Measurements from ENCODE around the gene URGCP. TPM values are rescaled to one million over a fixed set of nuclear protein-coding genes. Genes with fewer than 3 reads are reported as not detected.
"Not testable (repeated sequence)": the region's sequence is repeated elsewhere in the genome, so short reads cannot be mapped to it uniquely, and the experiment has no call there.

Gene URGCP
- total RNA-seq, 2 donors from 2014 or later = 16.4 to 26.3 TPM

DNA sequence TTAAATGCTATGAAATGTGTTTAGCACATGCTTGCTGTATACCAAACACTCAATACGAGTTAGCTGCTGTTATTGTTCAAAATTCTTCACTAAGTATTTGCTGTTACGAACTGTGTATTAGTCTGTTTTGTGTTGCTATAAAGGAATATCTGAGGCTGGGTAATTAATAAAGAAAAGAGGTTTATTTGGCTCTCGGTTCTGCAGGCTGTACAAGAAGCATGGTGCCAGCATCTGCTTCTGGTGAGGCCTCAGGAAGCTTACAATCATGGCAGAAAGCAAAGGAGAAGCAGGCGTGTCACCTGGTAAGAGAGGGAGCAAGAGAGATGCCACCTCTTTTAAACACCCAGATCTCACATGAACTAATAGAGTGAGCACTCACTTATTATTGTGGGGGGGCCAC, 21.4 kb upstream of the URGCP start:
- H3K27ac Mint-ChIP-seq = peak overlapping the region in 1 of 2 donors; percentile 86
- peaks cover 0 to 8% of the 10 kb centered on the region in 2 donors for H3K9me3 Mint-ChIP-seq
- no peak for ATAC-seq
- peaks cover 12 to 22% of the 10 kb centered on the region in 2 donors for H3K36me3 Mint-ChIP-seq
- DNase-seq (ENCODE audit: low spot score in 2 of 2) = no peak

DNA sequence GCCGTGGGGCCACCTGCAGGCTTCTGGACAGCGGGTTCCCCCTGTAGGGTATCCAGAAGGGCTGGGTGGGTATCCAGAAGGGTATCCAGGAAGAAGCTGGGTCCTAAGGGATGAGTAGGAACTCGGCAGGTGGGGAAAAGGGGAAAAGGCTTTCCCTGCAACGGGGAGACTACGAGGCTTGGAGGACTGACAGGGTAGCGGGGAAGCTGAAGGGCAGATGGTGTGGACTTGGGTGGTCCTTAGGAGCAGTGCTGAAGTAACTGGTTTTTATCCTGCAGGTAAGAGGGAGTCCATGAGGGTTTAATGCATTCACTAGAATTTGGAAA, 20.4 kb upstream of the URGCP start:
- ATAC-seq (peak in 1 of 2 donors; percentile 12), DNase-seq (ENCODE audit: low spot score in 2 of 2) (no peak)
- Mint-ChIP-seq H3K36me3 (peaks cover 12 to 22% of the 10 kb centered on the region in 2 donors), H3K9me3 (peaks cover 0 to 8% of the 10 kb centered on the region in 2 donors), H3K27ac (peak overlapping the region; percentile 60 to 86)

DNA sequence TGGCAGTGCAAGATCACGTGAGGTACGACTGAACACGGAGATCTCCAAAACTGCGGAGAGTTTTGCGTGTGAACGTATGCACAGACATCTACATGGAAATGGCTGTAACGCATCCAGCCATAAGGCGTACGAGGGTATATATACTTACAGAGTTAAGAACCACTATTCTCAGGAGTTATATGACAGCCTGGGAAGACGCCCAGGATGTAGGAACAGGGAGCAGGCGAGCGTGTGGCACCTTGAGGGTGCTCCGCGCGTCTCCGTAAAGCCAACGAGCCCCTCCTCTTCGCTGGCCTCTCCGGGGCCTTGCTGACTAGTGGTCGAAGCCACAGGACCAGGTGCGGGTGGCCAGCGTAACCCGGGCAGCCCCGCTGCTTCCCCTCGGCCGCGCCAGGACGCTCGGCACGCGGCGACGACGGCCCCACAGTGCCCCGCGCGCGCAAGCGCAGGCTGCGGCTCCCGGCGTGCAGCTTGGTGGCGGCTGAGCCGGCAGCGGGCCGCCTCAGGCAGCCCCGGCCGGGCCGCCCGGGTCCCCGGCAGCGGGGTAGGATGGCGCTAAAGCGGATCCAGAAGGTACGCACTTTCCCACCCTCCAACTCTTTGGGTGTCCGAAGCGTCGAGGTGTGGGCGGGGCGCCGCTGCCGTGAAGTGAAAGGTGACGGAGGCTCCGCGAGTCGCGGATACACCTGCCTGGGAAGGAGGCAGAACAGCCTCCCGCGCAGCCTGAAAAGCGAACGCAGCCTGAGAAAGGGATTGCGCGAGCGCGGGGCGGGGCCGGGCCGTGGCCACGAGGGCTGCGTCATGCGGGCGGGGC, 19.8 kb upstream of the URGCP start, which contains the start of gene UBE2D4:
UBE2D4 (plus strand) TSS at position 453 of the 814 bp plus-strand sequence; CDS start at position 550, 97 bp downstream.
- peaks cover 12 to 22% of the 10 kb centered on the region in 2 donors for H3K36me3 Mint-ChIP-seq
- H3K27ac Mint-ChIP-seq = peak within 1 kb of the TSS; percentile 86 to 90
- DNase-seq (ENCODE audit: low spot score in 2 of 2) (peak; percentile 90 to 91), ATAC-seq (peak; percentile 94 to 96)
- peaks cover 0 to 8% of the 10 kb centered on the region in 2 donors for H3K9me3 Mint-ChIP-seq

DNA sequence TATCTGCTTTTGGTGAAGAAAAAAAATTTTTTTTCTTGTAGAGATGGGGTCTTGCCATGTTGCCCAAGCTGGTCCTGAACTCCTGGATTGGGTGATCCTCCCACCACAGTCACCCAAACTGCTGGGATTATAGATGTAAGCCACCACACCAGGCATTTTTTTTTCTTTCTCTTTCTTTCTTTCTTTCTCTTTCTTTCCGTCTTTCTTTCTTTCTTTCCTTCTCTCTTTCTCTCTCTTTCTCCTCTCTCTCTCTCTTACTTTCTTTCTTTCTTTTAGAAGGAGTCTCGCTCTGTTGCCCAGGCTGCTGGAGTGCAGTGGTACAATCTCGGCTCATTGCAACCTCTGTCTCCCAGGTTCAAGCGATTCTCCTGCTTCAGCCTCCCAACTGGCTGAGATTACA, 16.3 kb upstream of the URGCP start:
- no peak for ATAC-seq
- no peak for DNase-seq (ENCODE audit: low spot score in 2 of 2)
- Mint-ChIP-seq H3K9me3 (peaks cover 0 to 1% of the 10 kb centered on the region in 2 donors), H3K27ac (peak overlapping the region; percentile 42 to 79), H3K36me3 (peaks cover 17 to 20% of the 10 kb centered on the region in 2 donors)

DNA sequence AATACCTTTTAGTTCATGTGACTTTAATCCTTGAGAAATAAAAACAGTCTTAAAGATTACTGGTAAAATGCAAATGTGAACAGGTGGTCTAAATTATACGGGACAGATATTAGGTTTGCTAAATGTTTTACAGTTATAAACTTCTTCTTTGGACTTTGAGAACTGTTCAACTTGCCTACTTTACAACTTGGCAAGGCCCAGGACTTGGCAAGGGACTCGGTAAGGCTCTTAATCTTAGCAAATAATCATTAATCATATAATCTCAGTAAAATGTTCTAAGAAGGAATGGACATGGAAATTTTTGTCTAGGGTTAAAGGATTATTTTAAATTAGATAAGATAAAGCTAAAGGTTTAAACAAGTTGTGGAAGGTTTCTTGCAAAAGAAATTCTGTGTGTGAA, 15.0 kb upstream of the URGCP start:
- no peak for ATAC-seq
- Mint-ChIP-seq H3K9me3 (no peaks in the 10 kb centered on the region), H3K27ac (no peak overlapping the region), H3K36me3 (peaks cover 17 to 20% of the 10 kb centered on the region in 2 donors)
- DNase-seq (ENCODE audit: low spot score in 2 of 2) = no peak

DNA sequence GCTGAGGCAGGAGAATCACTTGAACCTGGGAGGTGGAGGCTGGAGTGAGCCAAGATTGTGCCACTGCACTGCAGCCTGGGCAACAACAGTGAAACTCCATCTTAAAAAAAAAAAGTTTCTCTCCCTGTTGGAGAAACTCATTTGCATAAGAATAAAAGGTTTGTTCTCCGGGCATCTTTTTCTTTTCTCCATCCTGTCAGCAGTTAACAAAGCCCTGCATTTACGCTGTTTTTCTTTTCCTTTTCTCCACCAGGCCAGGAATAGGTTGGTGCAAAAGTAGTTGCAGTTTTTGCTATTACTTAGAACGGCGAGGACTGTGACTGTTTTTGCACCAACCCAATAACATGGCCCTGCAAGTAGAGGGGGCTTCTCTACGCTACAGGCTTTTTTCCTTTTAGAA, 9.5 kb upstream of the URGCP start:
- Mint-ChIP-seq H3K9me3 (no peaks in the 10 kb centered on the region), H3K36me3 (peaks cover 5 to 19% of the 10 kb centered on the region in 2 donors), H3K27ac (no peak overlapping the region)
- DNase-seq (ENCODE audit: low spot score in 2 of 2) (no peak), ATAC-seq (no peak)

DNA sequence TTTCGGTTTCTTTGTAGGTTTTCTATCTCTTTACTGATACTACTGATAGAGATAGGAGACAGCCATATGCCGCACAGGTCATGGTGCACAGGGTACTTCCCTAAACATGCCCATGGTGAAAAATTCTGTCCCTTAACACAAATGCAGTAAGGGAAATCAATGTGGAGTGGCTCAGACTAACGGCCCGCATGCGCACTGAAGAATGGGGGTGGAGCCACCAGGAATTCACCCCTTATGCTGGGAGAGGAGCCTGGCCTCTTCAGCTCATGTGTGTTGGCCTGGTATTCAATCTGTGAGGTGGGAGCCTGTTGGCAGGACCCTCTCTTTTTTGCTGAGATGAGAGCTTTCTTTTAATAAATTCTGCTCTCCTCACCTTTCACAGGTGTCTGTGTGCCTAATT, 8.4 kb upstream of the URGCP start:
- DNase-seq (ENCODE audit: low spot score in 2 of 2) (no peak), ATAC-seq (no peak)
- Mint-ChIP-seq H3K9me3 (no peaks in the 10 kb centered on the region), H3K36me3 (peaks cover 5 to 18% of the 10 kb centered on the region in 2 donors), H3K27ac (no peak overlapping the region)

DNA sequence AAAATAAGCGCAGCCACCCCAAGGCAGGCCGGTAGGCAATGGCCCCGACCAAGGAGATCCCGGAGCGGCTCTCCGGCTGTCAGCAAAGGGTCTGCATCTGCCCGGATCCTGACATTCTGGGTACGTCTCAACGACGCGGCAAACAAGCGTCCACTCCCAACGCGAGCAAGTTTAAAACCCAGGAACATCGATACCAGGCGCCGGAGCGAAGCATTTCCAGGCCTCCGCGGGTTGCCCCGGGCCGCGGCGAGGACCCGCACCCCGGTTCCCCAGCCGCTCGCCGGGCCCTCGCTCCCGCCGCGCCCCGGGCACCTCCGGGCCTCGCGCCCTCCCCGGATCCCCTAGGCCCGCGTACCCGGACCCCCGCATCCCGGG, 453 bp downstream of the URGCP start:
- Mint-ChIP-seq H3K36me3 (peaks cover 0 to 5% of the 10 kb centered on the region in 2 donors), H3K9me3 (no peaks in the 10 kb centered on the region), H3K27ac (peak overlapping the region; percentile 83 to 98)
- DNase-seq (ENCODE audit: low spot score in 2 of 2) = peak; percentile 29 to 56
- peak; percentile 36 to 47 for ATAC-seq

DNA sequence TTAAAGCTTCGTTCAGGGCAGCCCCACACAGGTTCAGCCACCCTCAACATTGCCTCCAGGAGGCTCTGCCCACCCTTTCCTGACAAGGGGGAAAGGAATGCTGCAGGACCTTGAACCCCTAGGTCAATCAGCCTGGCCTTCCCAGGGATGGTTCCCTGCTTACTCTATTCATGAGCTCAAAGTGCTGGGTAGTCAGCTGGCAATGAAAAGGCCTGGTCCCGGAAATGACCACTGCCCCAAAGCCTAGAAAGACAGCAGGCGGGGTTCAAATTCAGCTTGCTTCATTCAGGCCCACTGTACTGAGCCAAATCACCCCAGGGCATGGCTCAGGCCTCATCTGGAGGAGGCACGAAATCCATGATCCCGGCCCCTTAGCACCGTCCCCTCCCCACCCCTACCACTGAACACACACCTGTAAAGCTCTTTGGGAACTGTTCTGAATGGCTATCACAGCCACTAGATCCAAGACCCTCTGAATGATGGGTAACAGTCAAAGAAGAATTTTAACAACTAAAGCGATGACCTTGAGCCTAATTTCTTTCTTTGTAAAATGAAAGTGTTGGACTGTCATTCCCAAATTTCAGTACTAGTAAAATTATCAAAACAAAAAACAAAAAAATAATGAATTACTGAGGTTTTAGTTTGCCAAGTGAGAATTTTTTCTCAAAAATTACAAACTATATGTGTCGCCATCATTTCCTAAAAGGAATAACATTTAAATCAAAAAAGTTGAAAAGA, 1.0 kb downstream of the URGCP start:
- Mint-ChIP-seq H3K36me3 (peaks cover 0 to 5% of the 10 kb centered on the region in 2 donors), H3K27ac (peak overlapping the region; percentile 83 to 98), H3K9me3 (no peaks in the 10 kb centered on the region)
- no peak for DNase-seq (ENCODE audit: low spot score in 2 of 2)
- ATAC-seq = no peak

DNA sequence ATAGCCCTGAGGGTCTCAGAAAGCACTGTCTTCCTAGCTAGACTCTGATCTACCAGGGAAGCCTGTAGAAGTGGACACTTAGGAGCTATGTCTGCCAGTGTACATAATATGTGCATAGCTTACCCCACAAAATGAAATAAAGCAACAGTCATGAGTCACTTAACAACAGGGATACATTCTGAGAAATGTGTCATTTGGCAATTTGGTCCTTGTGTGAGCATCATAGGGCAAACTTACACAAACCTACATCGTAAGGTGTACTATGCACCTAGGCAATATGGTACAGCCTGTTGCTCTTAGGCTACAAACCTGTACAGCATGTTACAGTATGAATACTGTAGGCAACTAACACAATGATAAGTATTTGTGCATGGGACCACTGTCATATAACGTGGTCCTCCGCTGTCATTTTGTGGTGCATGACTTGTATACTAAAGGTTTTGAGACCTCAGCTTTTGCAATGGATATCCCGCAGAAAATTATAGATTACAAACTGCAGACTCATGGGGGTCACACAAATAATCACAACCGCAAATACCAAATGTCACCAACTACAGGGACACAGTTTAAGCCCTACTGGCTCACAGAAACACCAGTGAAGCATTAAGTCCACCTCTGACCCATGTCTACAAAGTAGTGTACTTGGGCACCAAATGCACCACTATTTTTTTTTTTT, 1.7 kb downstream of the URGCP start:
- Mint-ChIP-seq H3K9me3 (no peaks in the 10 kb centered on the region), H3K27ac (peak overlapping the region; percentile 7 to 44), H3K36me3 (peaks cover 0 to 5% of the 10 kb centered on the region in 2 donors)
- DNase-seq (ENCODE audit: low spot score in 2 of 2) (no peak), ATAC-seq (peak; percentile 47 to 65)

DNA sequence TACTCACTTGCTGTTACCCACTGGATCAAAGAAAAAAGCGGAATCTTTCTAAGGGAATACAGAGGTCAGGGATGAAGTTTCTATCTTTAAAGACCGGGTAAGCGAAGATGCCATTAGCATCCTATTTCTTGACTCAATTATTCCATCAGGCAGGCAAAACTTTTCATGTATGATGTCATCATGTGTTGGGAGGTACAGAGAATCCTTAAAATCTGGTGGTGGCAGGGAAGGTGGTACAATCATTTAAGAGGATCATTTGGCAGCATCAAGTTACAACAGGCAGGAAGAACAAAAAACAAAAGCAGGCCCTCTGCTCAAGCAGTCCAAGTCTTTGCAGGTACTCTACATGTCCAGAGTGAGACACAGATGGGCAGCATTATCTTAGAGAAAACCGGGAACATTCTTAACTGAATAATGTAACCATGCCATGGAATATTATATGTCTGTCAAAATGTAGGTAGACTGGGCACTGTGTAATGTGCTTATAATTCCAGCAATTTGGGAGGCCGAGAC, 3.8 kb downstream of the URGCP start:
- Mint-ChIP-seq H3K27ac (no peak overlapping the region), H3K36me3 (peaks cover 0 to 5% of the 10 kb centered on the region in 2 donors), H3K9me3 (no peaks in the 10 kb centered on the region)
- DNase-seq (ENCODE audit: low spot score in 2 of 2) (no peak), ATAC-seq (no peak)

DNA sequence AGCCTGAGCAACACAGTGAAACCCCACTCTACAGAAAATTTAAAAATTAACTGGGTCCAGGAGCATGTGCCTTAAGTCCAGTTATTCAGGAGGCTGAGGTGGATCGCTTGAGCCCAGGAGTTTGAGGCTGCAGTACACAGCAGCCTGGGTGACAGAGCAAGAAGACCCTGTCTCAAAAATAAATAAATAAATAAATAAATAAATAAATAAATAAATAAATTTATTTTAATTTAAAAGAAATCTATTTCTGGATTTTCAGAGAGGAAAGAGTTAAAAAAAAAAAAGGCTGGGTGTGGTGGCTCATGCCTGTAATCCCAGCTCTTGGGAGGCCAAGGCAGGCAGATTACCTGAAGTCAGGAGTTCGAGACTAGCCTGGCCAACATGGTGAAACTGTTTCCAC, 7.8 kb downstream of the URGCP start:
- H3K9me3 Mint-ChIP-seq; ATAC-seq; H3K27ac Mint-ChIP-seq; DNase-seq (ENCODE audit: low spot score in 2 of 2): not testable (repeated sequence)
- peaks cover 0 to 13% of the 10 kb centered on the region in 2 donors for H3K36me3 Mint-ChIP-seq

DNA sequence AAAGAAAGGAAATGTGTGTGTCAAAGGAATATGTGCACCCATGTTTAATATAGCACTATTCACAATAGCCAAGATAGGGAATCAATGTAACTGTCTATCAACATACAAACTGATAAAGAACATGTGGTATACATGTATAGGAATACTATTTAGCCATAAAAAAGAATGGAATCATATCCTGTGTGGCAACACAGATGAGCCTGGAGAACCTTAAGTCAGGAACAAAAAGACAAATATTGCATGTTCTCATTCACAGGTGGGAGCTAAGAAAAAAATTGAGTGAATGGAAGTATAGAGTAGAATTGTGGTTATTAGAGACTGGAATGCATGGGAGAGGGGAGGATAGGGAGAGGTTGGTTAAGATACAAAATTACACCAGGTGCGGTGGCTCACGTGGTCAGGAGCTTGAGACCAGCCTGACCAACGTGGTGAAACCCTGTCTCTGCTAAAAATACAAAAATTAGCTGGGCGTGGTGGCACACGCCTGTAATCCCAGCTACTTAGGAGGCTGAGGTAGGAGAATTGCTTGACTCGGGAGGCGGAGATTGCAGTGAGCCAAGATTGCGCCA, 10.5 kb downstream of the URGCP start:
- H3K9me3 Mint-ChIP-seq = no peaks in the 10 kb centered on the region
- ATAC-seq = no peak
- DNase-seq (ENCODE audit: low spot score in 2 of 2) = no peak
- no peak overlapping the region for H3K27ac Mint-ChIP-seq
- peaks cover 0 to 13% of the 10 kb centered on the region in 2 donors for H3K36me3 Mint-ChIP-seq

DNA sequence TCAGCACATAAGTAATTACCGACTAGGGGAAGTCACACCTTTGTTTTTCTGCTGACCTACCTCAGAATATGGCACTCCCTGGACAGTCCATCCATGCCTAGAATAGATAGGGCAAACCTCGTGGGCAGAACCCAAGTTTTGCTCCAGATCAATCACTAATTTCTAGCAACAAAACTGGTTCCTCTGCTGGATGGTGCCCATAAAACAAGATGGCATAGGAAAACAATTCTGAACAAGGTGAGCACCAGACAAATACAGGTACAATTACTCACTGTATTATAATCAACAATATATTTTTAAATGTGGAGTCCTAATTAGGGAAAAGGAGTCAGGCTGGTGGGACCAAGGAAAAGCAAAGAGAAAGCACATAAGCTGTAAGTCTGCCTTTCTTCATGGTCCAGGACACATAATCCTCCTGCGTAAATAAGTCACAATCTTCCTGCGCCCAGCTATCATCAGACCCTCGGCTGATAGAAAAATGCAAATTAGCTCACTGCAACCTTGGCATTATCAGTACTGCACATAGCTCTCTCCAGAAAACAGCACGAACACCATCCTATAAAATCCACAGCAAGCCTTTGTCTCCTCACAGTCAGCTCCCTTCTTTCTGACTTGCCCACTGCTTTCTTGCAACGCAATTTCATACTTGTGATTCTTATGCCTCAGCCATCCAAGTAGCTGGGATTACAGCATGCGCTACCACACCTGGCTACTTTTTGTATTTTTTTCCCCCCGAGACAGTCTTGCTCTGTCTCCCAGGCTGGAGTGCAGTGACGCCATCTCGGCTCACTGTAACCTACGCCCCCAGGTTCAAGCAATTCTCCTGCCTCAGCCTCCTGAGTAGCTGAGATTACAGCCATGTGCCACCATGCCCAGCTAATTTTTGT, 15.1 kb downstream of the URGCP start:
- no peak for ATAC-seq
- DNase-seq (ENCODE audit: low spot score in 2 of 2) = no peak
- no peak overlapping the region for H3K27ac Mint-ChIP-seq
- peaks cover 0 to 20% of the 10 kb centered on the region in 2 donors for H3K36me3 Mint-ChIP-seq
- no peaks in the 10 kb centered on the region for H3K9me3 Mint-ChIP-seq

DNA sequence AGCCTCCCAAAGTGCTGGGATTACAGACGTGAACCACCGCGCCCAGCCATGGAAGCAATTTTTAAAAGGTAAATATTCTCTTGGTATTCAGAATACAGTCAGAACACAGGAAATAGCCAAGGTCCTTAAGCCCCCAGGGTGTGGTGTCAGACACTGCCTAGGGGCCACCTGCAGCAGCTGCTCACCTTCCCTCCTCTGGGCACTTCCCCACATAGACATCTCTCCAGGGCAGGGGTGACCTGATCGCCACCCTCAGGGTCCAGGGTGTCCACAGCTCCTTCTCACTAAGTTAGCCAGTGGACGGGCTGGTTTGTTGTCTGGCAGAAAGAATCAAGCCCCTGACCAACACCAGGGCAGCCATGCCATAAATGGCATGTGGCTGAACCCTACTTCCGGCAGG, 15.9 kb downstream of the URGCP start:
- Mint-ChIP-seq H3K27ac (no peak overlapping the region), H3K9me3 (no peaks in the 10 kb centered on the region), H3K36me3 (peaks cover 0 to 13% of the 10 kb centered on the region in 2 donors)
- DNase-seq (ENCODE audit: low spot score in 2 of 2) (no peak), ATAC-seq (no peak)

Data from activated naive CD4-positive, alpha-beta T cell treated with anti-CD3 and anti-CD28 coated beads, Interleukin-2, amount 50 U/mL, for 72 hours (primary cell).